Measurements from ENCODE around the gene SLC44A3. TPM values are rescaled to one million over a fixed set of nuclear protein-coding genes. Genes with fewer than 3 reads are reported as not detected.

Gene SLC44A3
- total and polyA plus RNA-seq, 2 of the 4 experiments (the other 2 are of a cell fraction), result 0.31 to 0.54 TPM

GRCh38 chr1:94862718-94863117 lies 42.6 kb downstream of the SLC44A3 start:
- intact Hi-C loops (cut with micrococcal nuclease) (no loop called here), dilution Hi-C loops (cut with HindIII; ENCODE audit: low sequenced_read_pairs, unreplicated experiment) (no loop called here), in situ Hi-C loops (cut with MboI; ENCODE audit: low sequenced_read_pairs) (no loop called here)
- peak overlapping the region; percentile 81; the same call in 1 of the 2 replicates for H3K14ac ChIP-seq (replicated peaks; ENCODE audit: low read depth, low read length)
- H2BK15ac ChIP-seq (ENCODE audit: low read depth, low read length), result peak overlapping the region; percentile 99; the same call in 2 of the 3 replicates
- CTCF ChIA-PET, result interaction anchor here (0.6 to 4.6 kb wide), 3 partner anchors 8 to 155 kb away, joined by 3 to 26 read pairs (median 3); no protein-coding TSS in a partner anchor
- peak overlapping the region; percentile 66 for H2AK9ac ChIP-seq (replicated peaks; ENCODE audit: low read depth, low read length, poor library complexity)
- H3K4me3 ChIP-seq (ENCODE audit: insufficient read depth, low read depth, low read length), result no peak overlapping the region
- peak overlapping the region; percentile 96 for H3K4ac ChIP-seq (ENCODE audit: low read depth, low read length)
- H3K9me1 ChIP-seq (ENCODE audit: insufficient read depth, low read length), result peaks cover 25% of the 10 kb centered on the region
- peak overlapping the region; percentile 13 to 87; a peak in 2 of 4 replicates for H4K8ac ChIP-seq (ENCODE audit: low read depth in 2 of 2, low read length in 2 of 2)
- peak overlapping the region; percentile 50 for H4K5ac ChIP-seq (ENCODE audit: low read depth, low read length)
- DNase-seq (no peak), ATAC-seq (ENCODE audit: low read depth) (no peak)
- no peak overlapping the region for H2AFZ ChIP-seq (replicated peaks; ENCODE audit: low read length, poor library complexity)
- no peak overlapping the region for H3K56ac ChIP-seq (ENCODE audit: extremely low read depth, insufficient read depth, low read length)
- POLR2A ChIA-PET (ENCODE audit: unreplicated experiment), result no interaction called here
- peak overlapping the region; percentile 97; the same call in 1 of the 2 replicates for H3K27ac ChIP-seq (ENCODE audit: insufficient read depth, low read length)
- H3K79me1 ChIP-seq (ENCODE audit: low read depth in 1 of 2, low read length in 2 of 2), result peaks cover 0 to 25% of the 10 kb centered on the region in 2 experiments; a peak in 2 of 4 replicates
- H3K9me3 ChIP-seq (ENCODE audit: control insufficient read depth, insufficient read depth, low read length), result no peaks in the 10 kb centered on the region
- no peaks in the 10 kb centered on the region for H4K20me1 ChIP-seq (ENCODE audit: insufficient read depth, low read length)
- no peak overlapping the region for H3K4me2 ChIP-seq (ENCODE audit: low read depth, low read length)
- H3K9ac ChIP-seq (ENCODE audit: low read depth, low read length), result no peak overlapping the region
- H3K27me3 ChIP-seq (ENCODE audit: control insufficient read depth, insufficient read depth, low read length), result no peaks in the 10 kb centered on the region
- peak overlapping the region; percentile 90 for H4K91ac ChIP-seq (ENCODE audit: insufficient read depth, low read depth, low read length)
- H3K36me3 ChIP-seq (ENCODE audit: control insufficient read depth, insufficient read depth, low read length), result no peaks in the 10 kb centered on the region
- peak overlapping the region; percentile 79 for H3K18ac ChIP-seq (ENCODE audit: low read depth, low read length)
- H2AK5ac ChIP-seq (ENCODE audit: low read depth, low read length), result peak overlapping the region; percentile 95
- H3K4me1 ChIP-seq (ENCODE audit: control insufficient read depth, insufficient read depth, low read length), result peaks cover 32% of the 10 kb centered on the region
- TF ChIP-seq MXI1 (IDR thresholded peaks at IDR 0.05; ENCODE audit: borderline replicate concordance, low read depth, low read length) (no peak), FOS (IDR thresholded peaks at IDR 0.05; ENCODE audit: low read depth, low read length) (no peak), MAZ (IDR thresholded peaks at IDR 0.05; ENCODE audit: borderline replicate concordance, low read depth, low read length) (no peak), RCOR1 (IDR thresholded peaks at IDR 0.05; ENCODE audit: insufficient replicate concordance, low read length) (no peak)
- H2BK5ac ChIP-seq (ENCODE audit: low read depth, low read length, poor library complexity, severe bottlenecking), result peak overlapping the region; percentile 91
- H3K23ac ChIP-seq (ENCODE audit: low read depth, low read length), result peak overlapping the region; percentile 78
- no CpG with 5 or more reads among the region's 2 CpGs for WGBS, 2 experiments (ENCODE audit: extremely low coverage in 2 of 2, insufficient read length in 1 of 2)
- H2BK20ac ChIP-seq (ENCODE audit: low read depth, low read length), result peak overlapping the region; percentile 93
- BruUV-seq (replicated peaks), result no TSS peak
- H2BK120ac ChIP-seq (ENCODE audit: low read depth, low read length), result peak overlapping the region; percentile 91

All from IMR-90 (cell line).